Glomerular visceral epithelial cell (primary cell): ENCODE results near the gene SPTB.

Source experiments
- DNase-seq: peaks from one replicate; pipeline ENCODE4 v3.0.0-alpha.2; 2016; ENCODE audit errors: extremely low spot score

Gene SPTB

GRCh38 chr14:64729386-64730060 lies 150.2 kb downstream of the SPTB start:
- no peak for DNase-seq

GRCh38 chr14:64728856-64729255 lies 150.9 kb downstream of the SPTB start:
- DNase-seq: no peak

DNA sequence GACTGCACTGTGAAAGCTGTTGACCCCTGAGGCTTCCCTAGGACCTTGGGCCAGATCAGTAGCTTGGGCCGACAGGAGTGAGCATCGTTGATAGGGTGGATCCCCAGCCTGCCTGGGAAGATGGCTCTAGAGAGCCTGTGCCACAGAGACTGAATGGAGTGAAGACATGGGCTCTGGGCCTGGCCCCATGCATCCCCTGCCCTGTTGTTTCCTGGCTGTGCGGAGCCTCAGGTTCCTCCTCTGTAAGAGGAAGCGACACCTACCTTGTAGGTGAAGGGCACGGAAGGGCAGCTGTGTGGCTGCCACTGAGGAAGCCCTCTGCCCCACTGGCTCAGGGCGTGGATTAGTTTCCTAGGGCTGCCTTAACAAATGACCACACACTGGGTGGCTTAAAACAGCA lies 151.6 kb downstream of the SPTB start:
- DNase-seq: no peak

- DNase-seq: no peak
Measured at GRCh38 chr14:64727551-64728071, 152.1 kb downstream of the SPTB start.

- DNase-seq: peak; percentile 88
Measured at GRCh38 chr14:64726585-64726890, 153.2 kb downstream of the SPTB start.

DNA sequence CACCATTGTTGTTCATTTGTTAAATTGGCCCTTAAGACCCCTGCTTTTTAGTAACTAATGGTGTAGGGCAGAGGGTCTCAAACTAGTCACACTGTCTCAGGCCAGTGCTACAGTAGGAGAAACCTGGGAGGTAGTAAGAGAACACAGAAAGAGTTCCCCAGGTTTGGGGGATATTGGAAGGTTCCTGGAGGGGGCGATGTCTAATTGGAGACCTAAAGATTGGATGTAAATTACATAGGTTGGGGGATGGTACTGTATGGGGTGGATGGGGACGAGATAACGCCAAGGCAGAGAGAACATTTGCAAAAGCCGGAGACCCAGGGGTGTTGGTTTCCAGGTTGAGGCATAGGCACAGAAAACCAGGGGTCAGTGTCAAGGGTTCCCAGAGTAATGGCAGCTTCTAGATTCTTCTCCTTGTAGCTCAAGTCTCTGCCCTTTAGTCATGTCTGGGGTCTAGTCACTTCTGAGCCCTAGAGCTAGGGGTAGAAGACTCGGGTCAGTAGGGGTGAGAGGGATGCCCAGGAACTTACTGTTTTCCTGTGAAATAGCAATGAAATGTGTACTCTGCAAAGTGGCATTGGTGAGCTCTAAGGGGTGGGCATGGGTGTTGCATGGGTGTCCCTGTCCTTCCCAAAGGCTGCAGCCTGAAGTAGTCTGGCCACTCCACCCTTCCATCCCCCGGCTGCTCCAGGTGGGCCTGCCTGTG lies 153.7 kb downstream of the SPTB start:
- no peak for DNase-seq

- DNase-seq: no peak
Measured at GRCh38 chr14:64725261-64725815, 154.4 kb downstream of the SPTB start.

GRCh38 chr14:64724578-64724930 lies 155.2 kb downstream of the SPTB start:
- no peak for DNase-seq

- peak; percentile 59 for DNase-seq
Measured at GRCh38 chr14:64723691-64724577, 155.8 kb downstream of the SPTB start.

GRCh38 chr14:64722842-64723447 lies 156.8 kb downstream of the SPTB start:
- no peak for DNase-seq

DNA sequence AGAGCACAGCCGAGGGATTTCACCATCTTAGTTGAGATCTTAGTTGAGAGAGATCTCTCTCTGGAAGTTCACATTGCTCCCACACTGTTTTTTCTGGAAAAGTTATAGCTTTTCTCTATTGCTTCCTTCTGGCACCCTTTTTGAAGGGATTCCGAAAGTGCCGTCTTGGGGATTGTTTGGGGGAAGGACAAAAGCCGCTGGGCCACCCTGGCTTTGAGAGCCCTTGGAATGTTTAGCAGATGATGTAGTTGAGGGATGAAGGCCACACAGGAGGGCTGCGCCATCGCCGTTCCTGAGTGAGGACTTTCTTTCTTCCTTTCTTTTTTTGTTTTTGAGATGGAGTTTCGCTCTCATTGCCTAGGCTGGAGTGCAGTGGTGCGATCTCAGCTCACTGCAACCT lies 157.8 kb downstream of the SPTB start:
- DNase-seq: no peak

DNA sequence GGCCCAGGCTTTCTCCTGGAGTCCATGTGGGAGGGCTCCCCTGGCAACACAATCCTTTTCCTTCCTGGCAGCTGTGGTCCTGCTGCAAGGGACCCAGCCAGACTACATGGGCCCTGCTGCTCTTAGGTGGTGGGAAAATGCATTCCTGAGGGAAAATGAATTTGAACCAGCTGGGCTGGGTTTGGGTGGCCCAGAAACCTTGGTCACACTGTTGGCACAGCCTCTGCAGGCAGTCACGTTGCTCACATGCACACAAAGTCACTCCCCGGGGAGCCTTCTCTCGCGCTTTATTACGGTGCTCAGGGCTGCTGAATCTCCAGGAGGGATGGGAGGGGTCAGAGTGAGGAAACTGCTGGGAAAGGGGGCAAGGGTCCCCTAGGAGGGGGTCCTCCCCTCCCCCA lies 158.3 kb downstream of the SPTB start:
- peak; percentile 92 for DNase-seq

DNA sequence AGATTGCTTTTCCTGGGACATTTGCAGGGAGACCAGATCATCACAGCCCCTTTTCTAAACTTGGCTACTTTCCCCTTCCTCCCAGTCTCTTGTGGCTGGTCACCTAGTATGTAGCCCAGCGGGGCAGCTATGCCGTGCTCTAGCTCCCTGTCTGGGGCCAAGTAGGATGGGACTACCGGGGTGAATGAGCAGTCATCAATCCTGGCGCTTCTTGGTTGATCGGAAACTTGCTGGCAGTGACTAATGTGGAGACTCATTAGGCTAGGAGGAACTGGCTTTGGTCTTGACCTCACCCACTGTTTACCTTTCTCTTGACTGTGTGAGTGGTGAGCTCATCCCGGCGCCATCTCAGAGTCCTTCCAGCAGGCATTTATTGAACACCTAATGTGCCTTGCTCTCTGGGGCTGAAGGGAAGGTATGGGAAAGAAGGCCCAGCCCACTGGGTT lies 159.6 kb downstream of the SPTB start:
- peak; percentile 94 for DNase-seq

GRCh38 chr14:64719601-64720000 lies 160.1 kb downstream of the SPTB start:
- DNase-seq: no peak

DNA sequence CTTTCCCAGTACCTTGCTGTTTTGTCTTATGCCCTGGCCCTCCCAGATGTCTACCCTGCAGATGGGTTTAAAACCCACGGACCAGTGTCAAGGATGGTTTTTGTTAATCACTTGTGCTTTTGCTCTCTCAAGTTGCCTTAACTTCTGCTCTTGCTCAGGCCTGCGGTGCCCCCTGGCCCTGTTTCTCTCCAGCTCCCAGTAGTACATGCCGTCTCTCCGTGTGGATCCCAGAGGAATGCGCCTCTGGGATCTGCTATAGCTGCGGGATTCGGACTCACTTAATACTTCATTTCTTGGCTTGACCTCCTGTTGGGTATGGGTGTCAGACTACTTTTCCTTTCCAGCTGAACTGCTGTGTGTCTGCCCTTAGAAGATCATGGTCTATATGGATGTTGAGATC lies 160.9 kb downstream of the SPTB start:
- DNase-seq: no peak

DNA sequence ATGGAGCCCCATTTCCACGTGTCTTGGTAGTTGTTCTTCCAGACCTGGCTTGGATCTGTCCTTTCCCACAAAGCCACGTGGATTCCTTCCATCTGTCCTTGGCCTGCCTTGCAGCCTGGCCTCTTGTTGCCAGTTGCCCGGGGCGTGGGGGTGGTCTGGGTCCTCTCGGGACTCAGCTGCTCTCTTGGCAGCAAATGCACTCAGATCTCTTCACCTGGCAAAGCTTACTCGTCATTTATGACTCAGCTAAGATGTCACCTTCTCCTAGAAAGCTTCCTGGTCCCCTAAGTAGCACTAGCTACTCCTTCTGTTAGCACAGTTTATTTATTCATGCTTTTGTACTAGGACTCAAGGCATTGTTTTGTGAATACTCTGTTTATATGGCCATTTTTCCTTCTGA lies 161.8 kb downstream of the SPTB start:
- DNase-seq: peak; percentile 23

DNA sequence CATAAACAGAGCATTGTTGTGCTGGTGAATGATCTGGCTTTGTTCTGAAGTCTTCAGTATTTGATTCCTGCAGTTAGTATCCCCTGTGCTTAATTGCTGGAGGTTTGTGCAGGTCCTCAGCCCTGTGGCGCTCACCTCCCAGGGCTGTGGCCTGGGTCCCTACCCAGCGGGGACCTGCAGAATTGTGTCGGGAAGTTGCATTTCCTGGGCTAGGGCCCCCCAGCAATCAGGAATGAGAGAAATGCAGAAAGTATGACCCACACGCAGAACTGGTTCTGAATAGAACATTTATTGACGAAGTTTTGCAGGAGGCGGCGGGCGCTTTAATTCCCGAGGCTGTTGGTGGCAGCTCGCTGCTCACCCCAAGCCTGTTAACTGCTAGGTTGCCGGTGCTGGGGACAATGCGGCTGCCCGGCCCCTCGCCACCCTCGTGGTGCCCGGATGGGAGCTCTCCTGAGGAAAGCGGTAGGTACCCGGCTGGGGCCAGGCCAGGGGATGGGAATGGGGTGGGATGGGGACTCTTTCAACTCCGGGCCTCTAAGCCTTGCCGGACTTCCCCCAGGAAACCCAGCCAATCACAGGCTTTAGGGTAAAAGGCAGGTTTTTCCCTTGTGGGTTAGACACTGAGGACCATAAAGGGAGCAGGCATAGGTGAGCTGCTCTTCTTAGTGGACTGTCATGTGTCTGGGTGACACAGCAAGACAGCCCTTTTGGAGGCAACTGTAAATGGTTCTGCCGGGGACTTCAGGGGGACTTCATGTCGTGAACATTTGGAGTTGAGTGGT lies 163.9 kb downstream of the SPTB start:
- DNase-seq: no peak

DNA sequence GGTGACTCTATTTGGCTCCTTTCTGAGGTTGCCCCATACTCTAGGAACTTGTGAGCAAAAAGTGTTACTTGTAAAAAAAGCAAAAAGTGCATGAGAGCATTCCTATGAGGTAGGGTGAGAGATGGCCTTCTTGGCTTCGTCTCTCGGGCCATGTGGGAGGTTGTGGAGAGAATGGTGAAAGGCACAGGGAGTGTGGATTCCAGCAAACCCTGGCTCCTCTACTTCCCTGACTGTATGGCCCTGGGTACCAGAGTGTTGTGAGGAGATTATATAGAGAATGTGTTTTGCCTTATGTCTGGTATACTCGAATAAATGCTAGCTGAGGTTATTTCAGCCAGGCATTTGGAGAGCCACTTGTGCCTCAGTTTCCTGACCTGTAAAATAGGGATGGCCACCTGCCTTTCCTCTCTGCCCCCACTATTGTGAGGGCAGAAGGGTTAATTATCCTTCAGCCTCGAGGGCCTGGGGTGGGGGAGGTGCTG lies 164.5 kb downstream of the SPTB start:
- DNase-seq: no peak

DNA sequence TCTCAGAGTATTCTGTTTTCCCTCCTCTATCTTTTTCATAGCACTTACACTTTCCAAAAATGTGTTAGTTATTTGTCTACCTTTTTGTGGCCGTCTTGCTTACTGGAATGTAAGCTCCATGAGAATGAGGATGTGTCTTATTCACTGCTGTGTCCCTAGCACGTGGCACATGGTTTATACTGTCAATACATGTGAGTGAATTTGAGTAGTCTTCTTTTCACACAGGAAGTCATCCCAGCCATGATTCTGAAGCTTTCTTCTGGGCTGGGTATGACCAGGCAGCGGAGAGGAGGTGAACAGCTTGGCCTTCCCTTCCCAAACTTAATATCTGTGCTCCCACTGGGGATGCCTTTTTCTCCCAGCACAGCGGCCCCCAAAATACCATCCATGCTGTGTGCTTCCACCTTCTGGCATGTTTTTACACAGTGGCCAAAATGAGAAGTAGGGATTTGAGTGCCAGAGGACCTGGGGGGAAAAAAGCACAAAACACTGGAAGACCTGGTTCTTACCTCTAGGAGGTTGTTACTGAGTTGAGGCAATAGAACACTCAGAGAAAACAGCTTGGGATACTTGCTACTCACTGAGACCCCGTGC lies 165.2 kb downstream of the SPTB start:
- DNase-seq: no peak

- DNase-seq: no peak
Measured at GRCh38 chr14:64713677-64714076, 166.0 kb downstream of the SPTB start.
